HG03565 (cell line): Measurements from ENCODE around the gene UQCRC2.
A peak's percentile ranks its signal among the peaks of the same experiment; 100 is the strongest.
"Not testable (repeated sequence)": the region's sequence is repeated elsewhere in the genome, so short reads cannot be mapped to it uniquely, and the experiment has no call there.

ENCODE experiments used
- ATAC-seq: cut with Tn5 transposase; IDR thresholded peaks from one replicate; pipeline ENCODE4 v1.9.1; 2021; ENCODE audit warnings: mild to moderate bottlenecking, moderate library complexity; ENCODE audit not compliant: unreplicated experiment

The UQCRC2 gene

DNA sequence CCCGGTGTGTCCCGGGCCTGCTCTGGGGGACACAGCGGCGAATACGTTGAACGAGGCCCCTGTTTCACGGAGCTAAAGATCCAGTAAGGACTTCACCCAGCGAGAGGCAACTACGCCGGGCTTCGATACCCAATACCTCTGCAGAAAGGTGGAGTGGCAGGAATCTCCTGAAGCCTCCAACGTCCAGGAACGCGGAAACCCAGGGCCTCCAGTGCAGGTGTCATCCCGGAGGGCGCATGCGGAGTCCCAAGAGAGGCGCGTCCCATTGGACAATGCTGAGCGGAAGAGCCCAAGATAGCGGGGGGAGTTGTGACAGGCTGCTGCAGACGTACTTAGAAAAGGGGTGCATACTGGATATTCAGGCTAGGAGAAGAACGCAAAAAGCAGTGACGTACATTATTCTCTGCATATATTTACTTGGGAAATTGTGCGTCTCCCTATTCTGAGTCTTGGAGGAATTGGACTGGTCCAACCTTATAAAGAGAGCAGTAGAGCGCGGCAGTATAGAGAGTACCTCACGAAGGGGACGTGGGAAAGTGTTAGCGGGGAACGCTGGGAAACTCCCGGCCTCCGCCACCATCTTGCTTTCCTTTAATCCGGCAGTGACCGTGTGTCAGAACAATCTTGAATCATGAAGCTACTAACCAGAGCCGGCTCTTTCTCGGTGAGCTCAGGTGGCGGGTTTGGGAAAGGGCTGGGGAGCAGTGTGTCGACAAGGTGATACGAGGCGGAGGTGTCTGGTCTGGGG is at the start of gene UQCRC2:
UQCRC2 (plus strand) TSS at position 569 of the 748 bp plus-strand sequence; CDS start at position 632, 63 bp downstream.
- ATAC-seq, result peak; percentile 75

DNA sequence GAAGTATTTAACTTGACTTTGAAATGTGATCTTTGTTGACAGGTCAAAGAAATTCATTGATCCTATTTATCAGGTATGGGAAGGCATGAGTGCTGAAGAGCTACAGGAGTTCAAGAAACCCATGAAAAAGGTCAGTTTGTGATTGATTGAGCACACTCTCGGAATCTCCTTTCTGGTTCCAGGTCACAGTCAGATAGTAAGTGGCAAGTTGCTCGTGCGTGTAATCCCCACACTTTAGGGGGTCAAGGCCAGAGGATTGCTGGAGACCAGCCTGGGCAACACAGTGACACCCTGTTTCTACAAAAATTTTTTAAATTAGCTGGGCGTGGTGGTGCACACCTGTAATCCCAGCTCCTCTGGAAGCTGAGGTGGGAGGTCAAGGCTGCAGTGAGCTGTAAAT is 20.5 kb upstream of the UQCRC2 start:
- ATAC-seq, result not testable (repeated sequence)

- not testable (repeated sequence) for ATAC-seq
Measured at GRCh38 chr16:21933316-21933715, 19.8 kb upstream of the UQCRC2 start.

DNA sequence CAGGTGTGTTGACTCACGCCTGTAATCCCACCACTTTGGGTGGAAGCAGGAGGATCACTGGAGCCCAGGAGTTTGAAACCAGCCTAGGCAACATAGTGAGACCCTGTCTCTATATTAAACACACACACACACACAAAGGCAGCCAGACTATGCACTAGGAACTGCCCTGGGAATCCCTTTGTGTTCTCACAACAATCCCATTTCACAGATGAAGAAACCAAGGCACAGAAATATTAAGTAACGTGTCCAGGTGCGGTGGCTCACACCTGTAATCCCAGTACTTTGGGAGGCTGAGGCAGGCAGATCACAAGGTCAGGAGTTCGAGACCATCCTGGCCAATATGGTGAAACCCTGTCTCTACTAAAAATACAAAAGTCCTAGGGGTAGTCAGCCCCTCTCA is 19.4 kb upstream of the UQCRC2 start:
- ATAC-seq, result not testable (repeated sequence)

- not testable (repeated sequence) for ATAC-seq
Measured at GRCh38 chr16:21936216-21936615, 16.9 kb upstream of the UQCRC2 start.

GRCh38 chr16:21937336-21937829 is 15.8 kb upstream of the UQCRC2 start:
- ATAC-seq, result no peak

- ATAC-seq, result no peak
Measured at GRCh38 chr16:21940570-21940969, 12.6 kb upstream of the UQCRC2 start.

GRCh38 chr16:21943571-21943970 is 9.6 kb upstream of the UQCRC2 start:
- ATAC-seq, result no peak

DNA sequence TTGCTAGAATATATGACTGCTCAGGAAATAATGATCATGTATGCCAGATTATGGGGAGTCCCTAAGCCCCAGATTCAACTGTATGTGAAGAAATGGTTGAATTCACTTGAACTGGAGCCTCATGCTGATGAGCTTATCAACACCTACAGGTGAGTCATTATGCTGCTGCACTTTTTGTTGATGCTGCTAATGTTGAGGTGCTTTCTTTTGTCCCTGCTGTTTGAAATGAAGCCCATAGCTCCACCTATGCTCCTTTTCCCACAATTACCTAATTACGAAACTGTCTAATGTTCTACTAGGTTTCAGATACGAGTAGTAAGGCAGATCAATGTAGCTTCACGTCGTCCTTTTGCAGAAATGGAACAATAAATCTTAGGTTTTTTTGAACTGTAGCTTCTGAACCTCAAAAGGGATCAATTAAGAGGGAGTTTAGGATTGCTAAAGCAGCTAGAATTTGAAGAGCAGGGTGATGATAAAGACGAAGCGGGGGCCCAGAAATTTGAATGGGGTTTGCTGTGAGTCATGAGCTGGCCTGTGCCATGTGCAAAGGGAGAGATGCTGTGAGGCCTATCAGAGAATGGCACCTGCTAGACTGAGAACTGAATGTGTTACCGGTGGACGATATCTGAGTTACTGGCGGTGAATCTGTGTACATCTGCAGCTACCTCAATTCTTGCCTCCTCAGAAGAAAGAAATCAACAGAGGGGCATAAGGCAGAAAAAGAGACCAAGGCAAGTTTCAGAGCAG is 6.1 kb upstream of the UQCRC2 start:
- ATAC-seq, result no peak

DNA sequence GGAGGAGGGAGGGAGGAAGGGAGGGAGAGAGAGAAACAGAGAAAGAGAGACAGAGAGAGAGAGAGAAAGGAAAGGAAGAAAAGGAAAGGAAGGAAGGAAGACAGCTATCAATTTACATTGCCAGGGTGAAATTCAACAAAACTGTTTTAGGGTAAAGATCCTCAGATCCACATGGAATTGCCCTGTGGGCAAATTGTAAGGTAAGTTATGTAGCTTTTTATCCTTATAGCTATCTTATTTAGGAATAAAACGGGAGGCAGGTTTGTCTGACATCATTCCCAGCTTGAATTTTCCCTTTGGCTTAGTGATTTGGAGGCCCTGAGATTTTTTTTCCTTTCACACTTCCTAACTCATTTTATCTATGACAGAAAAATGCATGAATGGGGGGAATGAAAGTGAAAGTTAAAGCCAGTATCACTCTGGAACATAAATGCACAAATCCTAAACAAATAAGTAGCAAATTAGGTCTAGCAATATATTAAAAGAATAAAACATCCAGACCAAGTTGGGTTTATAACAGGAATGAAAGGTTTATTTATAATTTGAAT is 3.4 kb upstream of the UQCRC2 start:
- ATAC-seq, result no peak

DNA sequence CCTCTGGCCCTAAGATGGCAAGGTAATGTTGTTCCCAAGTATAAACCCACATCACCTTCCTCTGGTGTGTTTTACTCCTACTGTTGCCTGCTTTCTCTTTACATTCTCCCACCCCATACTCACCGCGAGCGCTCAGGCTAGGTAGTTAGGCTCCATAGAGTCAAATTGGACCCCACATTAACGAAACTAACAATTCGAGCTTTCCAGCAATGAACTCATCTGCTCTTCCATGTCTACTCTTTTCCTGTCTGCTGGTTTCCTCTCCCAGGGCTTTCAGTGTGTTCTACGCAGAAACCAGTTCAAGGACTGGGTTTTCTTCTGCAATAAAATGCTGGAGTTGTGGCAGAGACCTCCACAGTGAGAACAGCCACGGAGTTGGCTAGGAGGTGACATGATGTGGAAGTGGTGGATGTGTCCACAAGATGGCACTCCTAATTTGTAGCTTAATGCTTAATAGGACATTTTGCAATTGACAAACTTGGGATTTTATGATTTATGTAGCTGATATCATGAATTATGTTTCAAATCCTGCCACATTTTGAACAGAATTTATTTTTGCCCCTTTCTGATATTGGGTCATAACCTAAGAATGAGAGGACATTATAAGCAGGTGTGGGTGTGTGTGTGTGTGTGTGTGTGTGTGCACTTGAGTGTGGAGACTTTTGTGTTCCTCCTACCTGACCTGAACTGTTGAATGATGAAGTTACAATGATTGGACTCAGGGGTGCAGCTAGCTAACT is 2.2 kb upstream of the UQCRC2 start:
- no peak for ATAC-seq

- ATAC-seq, result peak; percentile 28
Measured at GRCh38 chr16:21952040-21952792, 945 bp upstream of the UQCRC2 start.

DNA sequence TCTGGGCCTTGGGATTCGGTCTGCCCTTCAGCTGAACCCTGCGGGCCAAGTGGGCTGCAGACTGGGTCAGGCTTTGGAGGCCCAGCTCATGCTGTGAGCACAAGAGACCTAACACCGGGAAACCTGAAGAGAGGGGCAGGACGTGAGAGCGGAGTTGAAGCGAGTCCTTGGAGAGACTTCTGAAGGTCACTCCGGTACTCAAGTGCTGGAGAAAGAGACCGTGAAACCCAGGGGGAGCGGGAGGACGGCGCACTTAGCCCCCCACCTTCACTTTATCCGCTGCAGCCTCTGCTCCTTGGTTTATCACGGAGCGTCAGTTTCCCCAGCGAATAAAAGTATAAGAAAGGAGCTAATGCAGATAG is 361 bp downstream of the UQCRC2 start:
- peak; percentile 1 for ATAC-seq

GRCh38 chr16:21957714-21958346 is 4.7 kb downstream of the UQCRC2 start:
- ATAC-seq, result no peak

- ATAC-seq, result no peak
Measured at GRCh38 chr16:21959050-21959449, 5.9 kb downstream of the UQCRC2 start.

DNA sequence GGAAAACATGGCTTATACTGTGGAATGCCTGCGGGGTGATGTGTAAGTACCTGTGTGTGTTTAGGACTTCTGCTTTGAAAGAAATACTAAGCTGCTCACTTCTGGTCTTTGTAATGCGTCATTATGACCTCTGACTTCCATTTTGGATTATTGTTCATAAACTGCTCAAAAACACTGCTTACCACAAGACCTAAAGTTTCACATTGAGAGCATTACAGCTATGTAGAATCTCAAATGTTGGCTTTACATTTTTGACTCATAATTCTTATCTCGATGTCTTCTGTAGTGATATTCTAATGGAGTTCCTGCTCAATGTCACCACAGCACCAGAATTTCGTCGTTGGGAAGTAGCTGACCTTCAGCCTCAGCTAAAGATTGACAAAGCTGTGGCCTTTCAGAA is 9.3 kb downstream of the UQCRC2 start:
- no peak for ATAC-seq

DNA sequence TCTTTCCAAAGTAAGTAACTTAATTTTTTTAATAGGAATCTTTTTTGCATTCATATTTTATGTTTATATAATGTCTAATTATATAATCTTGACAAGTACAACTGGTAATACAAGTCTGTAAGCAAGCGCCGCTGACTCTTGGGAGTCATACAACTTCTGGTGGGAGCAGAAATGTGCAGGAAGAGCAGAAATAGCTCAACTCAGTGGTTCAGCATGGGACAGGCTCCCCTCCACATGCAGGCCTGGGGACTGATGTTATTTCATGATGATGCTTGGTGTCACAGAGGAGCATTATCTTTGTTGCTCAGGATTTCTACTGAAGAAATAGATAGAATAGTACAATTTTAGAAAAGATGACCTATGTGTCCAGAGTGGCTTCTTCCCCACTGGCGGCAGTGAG is 10.7 kb downstream of the UQCRC2 start:
- no peak for ATAC-seq

DNA sequence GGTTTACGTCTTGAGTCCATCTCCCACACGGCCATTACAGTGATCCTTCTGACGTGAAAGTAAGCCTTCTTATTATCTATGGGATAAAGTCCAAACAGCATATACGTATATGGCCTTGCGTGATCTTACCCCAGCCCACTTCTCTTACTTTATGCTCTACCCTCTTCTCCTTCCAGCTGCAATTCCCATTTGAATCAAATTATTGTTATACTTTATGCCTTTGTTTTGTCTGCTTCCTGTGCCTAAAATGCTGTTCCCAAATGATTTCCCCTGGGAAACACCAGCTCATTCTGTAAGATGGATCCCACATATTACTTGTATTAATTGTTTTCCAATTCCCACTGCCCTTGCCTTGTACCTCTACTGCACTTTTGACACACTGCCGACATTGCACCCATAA is 11.2 kb downstream of the UQCRC2 start:
- ATAC-seq, result no peak

GRCh38 chr16:21971856-21972255 is 18.7 kb downstream of the UQCRC2 start:
- ATAC-seq, result no peak

DNA sequence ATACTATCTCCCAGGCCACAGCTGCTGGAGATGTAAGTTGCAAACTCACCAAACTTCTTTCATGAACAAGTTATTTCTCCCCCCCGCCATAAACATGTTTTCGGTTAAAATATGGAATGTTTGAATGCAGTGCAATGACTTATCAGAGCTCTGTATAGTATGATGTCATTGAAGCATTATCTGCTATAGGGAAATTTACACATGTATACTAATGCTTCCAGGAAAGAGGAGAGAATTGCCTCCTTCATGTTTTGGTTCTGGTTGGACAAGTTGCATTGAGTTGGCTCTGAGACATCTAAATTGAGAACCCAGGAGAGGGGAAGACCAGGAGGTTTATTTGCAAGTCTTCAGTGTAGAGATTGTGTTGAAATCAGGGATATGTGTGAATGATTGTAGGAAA is 20.8 kb downstream of the UQCRC2 start:
- ATAC-seq, result no peak
